Right atrium auricular region (tissue), 2 donors: ENCODE measurements around the gene RPN2. TPM values are rescaled to one million over a fixed set of nuclear protein-coding genes. Genes with fewer than 3 reads are reported as not detected.

Experiments
- DNase-seq: peaks from one replicate; pipeline ENCODE4 v3.0.0-alpha.2; 2019; ENCODE audit warnings: low spot score
- H3K27ac ChIP-seq, 2 donors: fragments of 200-600 bp; sonication (generic); 1 replicate in 1 of 2; 2 replicates in 1 of 2; pipeline ENCODE4 v1.5.1; 2016 to 2019
- H3K27me3 ChIP-seq, 2 donors: fragments of 200-600 bp; sonication (generic); one replicate each; pipeline versions ENCODE4 v1.5.1 to v1.6.0; 2017 to 2019
- H3K36me3 ChIP-seq: fragments of 200-600 bp; sonication (generic); one replicate; pipeline ENCODE4 v1.5.1; 2016
- H3K4me1 ChIP-seq, 2 donors: fragments of 200-600 bp; sonication (generic); one replicate each; pipeline versions ENCODE4 v1.5.1 to v1.6.0; 2017 to 2019
- H3K4me3 ChIP-seq, 2 donors: fragments of 200-600 bp; sonication (generic); 1 replicate in 1 of 2; 2 replicates in 1 of 2; pipeline ENCODE4 v1.5.1; 2017 to 2019; ENCODE audit warnings: mild to moderate bottlenecking in 1 of 2, moderate library complexity in 1 of 2
- H3K9me3 ChIP-seq, 2 donors: fragments of 200-600 bp; sonication (generic); one replicate each; pipeline ENCODE4 v1.5.1; 2019
- total RNA-seq, 2 donors: library from RNA; depleted of rRNA; stranded (reverse); fragments of >200 nt; gene quantifications; one replicate each; pipeline ENCODE4 v1.1.0, GENCODE V29; 2016
- TF ChIP-seq, protein P1 (sequence below), 2 donors: fragments of 200-600 bp; sonication (generic); IDR thresholded peaks; one replicate each; pipeline ENCODE4 v1.5.1; 2019; ENCODE audit warnings: antibody characterized with exemption in 2 of 2

Gene RPN2
- total RNA-seq, 2 donors from 2014 or later, result 126 to 129 TPM

DNA sequence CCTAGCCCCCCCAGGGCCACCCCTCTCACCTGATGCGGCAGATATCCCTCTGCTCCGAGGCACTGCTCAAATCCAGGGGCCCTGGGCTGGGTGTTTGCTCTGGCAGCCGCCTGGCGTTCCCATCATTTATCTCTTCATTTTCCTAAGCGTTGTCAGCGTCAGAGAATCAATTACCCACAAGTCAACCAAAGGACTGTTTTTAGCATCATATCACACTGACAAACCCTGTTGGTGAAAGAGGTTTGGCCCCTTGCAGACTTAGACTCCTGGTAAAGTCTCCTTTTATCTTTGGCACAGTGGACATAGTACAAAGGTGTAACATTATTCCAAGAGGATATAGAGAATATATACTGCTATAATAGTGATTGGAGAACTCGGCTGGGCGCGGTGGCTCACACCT lies 82.6 kb downstream of the RPN2 start, which contains the start of gene GHRH:
TSS of gene GHRH (minus strand) at position 101 of the 400 bp plus-strand sequence. CDS start 4,925 bp downstream, outside the sequence.
- Histone ChIP-seq H3K4me3 (no peak within 1 kb of the TSS), H3K27me3 (no peaks in the 10 kb centered on the region), H3K9me3 (no peaks in the 10 kb centered on the region), H3K4me1 (no peaks in the 10 kb centered on the region), H3K36me3 (no peaks in the 10 kb centered on the region), H3K27ac (no peak within 1 kb of the TSS)
- no peak for DNase-seq
- TF ChIP-seq, protein P1, sequence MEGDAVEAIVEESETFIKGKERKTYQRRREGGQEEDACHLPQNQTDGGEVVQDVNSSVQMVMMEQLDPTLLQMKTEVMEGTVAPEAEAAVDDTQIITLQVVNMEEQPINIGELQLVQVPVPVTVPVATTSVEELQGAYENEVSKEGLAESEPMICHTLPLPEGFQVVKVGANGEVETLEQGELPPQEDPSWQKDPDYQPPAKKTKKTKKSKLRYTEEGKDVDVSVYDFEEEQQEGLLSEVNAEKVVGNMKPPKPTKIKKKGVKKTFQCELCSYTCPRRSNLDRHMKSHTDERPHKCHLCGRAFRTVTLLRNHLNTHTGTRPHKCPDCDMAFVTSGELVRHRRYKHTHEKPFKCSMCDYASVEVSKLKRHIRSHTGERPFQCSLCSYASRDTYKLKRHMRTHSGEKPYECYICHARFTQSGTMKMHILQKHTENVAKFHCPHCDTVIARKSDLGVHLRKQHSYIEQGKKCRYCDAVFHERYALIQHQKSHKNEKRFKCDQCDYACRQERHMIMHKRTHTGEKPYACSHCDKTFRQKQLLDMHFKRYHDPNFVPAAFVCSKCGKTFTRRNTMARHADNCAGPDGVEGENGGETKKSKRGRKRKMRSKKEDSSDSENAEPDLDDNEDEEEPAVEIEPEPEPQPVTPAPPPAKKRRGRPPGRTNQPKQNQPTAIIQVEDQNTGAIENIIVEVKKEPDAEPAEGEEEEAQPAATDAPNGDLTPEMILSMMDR (IDR thresholded peaks at IDR 0.05), result no peak

DNA sequence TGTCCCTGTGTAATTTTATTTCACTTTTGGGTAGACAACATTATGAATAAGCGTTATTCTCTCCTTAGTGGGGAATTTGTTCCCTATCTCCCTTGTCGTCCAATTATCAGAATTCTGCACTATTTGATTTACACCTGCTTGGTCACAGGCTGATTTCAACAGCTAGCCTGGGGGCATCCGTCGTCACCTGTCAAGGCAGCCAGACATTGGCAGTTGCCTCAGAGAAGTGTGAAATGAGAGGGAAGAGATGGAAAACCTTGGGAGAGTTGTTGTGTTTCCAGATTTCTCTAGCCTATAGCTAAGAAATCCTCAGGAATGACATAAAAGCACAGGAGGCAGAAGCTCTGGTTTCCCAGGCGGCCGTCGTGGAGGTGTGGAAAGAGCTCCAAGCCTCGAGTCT lies 83.4 kb downstream of the RPN2 start:
- no peaks in the 10 kb centered on the region for H3K27me3 ChIP-seq
- TF ChIP-seq, protein P1 (IDR thresholded peaks at IDR 0.05), result no peak

DNA sequence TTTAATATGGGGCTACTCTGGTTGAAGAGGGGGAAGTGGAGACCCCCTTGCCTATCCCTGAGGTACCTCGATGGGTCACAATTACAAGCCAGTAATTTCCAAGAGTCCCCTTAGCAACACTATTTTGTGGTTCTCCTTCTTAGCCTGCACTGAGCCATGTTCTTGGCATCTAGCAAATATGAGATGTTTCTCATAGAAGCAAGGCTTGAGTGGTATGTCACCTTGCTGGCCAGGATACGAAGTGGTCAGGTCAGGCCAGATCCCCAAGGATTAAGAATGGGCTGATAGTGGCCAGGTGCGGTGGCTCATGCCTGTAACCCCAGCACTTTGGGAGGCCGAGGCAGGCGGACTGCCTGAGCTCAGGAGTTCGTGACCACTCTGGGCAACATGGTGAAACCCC lies 84.6 kb downstream of the RPN2 start:
- TF ChIP-seq, protein P1 (IDR thresholded peaks at IDR 0.05), result no peak
- no peak for DNase-seq
- Histone ChIP-seq H3K4me3 (no peak overlapping the region), H3K27ac (no peak overlapping the region), H3K27me3 (no peaks in the 10 kb centered on the region), H3K36me3 (no peaks in the 10 kb centered on the region), H3K9me3 (no peaks in the 10 kb centered on the region), H3K4me1 (no peaks in the 10 kb centered on the region)

More for the DNA sequence above, 83.4 kb downstream of the RPN2 start:
- Histone ChIP-seq H3K4me1 (no peaks in the 10 kb centered on the region), H3K27ac (no peak overlapping the region), H3K9me3 (no peaks in the 10 kb centered on the region), H3K4me3 (no peak overlapping the region), H3K36me3 (no peaks in the 10 kb centered on the region)
- DNase-seq, result no peak

DNA sequence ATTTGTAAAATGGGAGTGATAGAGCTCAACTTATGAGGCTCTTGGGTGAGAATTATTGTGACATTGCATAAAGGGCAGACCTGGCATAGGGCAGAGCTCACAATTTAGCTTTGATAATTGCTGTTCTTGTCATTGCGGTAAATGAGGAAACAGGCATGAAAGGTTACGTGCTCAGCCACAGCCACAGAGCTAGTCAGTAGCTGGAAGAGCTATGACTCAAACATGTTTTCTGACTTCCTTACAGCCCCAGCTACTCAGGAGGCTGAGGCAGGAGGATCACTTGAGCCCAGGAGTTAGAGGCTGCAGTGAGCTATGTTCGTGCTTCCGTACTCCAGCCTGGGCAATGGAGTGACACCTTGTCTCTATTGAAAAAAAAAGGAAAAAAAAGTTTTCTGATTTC lies 86.0 kb downstream of the RPN2 start:
- Histone ChIP-seq H3K36me3 (no peaks in the 10 kb centered on the region), H3K4me1 (no peaks in the 10 kb centered on the region), H3K27ac (no peak overlapping the region), H3K27me3 (no peaks in the 10 kb centered on the region), H3K4me3 (no peak overlapping the region), H3K9me3 (no peaks in the 10 kb centered on the region)
- TF ChIP-seq, protein P1 (IDR thresholded peaks at IDR 0.05), result no peak
- no peak for DNase-seq

DNA sequence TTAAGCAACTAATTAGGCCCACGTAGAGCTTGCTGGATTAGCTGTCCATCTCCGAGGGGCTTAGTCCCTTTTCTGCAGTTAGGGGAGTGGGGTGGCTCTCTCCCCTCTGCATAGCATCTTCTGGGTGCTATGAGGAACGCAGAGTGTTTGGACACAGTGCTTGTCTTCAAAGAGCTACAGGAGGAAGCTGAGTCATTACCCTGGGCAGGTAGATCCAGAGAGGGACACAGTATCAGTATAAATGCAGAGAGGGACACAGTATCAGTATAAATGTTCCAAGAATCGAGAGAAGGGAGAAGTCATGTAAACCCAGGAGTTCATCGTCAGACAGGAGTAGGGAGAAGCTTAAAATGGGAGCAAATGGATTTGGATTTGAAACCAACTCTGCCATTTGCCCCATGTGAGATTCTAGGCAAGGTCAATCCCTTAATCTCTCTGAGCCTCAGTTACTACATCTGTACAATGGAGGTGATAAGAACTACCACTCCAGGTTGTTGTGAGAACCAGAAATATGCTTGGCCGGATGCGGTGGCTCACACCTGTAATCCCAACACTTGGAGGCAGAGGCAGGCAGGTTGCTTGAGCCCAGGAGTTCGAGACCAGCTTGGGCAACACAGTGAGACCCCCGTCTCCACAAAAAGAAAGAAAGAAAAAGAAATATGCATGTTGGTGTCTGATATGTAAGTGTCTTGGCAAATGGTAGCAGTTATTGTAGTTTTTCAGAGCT lies 88.0 kb downstream of the RPN2 start:
- no peaks in the 10 kb centered on the region for H3K36me3 ChIP-seq
- no peak for DNase-seq

More for the DNA sequence above, 88.0 kb downstream of the RPN2 start:
- H3K27ac ChIP-seq, result no peak overlapping the region
- no peak overlapping the region for H3K4me3 ChIP-seq
- H3K27me3 ChIP-seq, result no peaks in the 10 kb centered on the region
- TF ChIP-seq, protein P1 (IDR thresholded peaks at IDR 0.05), result no peak
- no peaks in the 10 kb centered on the region for H3K4me1 ChIP-seq
- no peaks in the 10 kb centered on the region for H3K9me3 ChIP-seq
